GM12891 (cell line): ENCODE measurements around the gene LYPD6.

ENCODE experiments used
- POLR2A ChIP-seq: IDR thresholded peaks from 2 replicates; pipeline ENCODE4 v1.6.1; 2011; ENCODE audit warnings: low read depth, low read length, control low read depth
- POLR2AphosphoS5 ChIP-seq: IDR thresholded peaks from 2 replicates; pipeline ENCODE4 v1.6.1; 2011; ENCODE audit warnings: low read depth, low read length, control low read depth

DNA sequence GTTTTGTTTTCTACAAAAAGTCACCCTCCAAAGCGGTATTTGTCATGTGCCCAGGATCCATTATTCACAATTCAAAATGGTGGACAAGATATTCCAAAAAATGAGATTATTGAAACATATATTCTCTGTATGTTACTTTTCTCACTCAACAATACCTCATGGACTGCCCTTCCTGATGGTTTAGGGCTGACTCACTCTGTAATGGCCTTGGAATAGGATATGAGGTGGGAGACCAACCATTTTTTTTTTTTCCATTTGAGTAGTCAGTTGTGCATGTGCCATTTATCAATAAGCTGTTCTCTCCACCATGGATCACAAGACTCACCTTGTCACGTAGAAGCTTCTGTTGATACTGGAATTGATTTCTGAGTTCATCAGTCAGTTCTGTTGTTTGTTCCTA lies 64.5 kb downstream of the LYPD6 start:
- TF ChIP-seq POLR2A (no peak), POLR2AphosphoS5 (no peak)
